Measurements from ENCODE around the gene CD22.

CD22 gene

GRCh38 chr19:35347930-35348298, 18.9 kb downstream of the CD22 start:
- H3K9me3 Mint-ChIP-seq: no peaks in the 10 kb centered on the region
- CTCF ChIA-PET: interaction anchor here (0.7 to 1.9 kb wide), 5 partner anchors 10 to 147 kb away, joined by 3 to 5 read pairs (median 5); partner anchors contain the start of gene FFAR3
- H3K27ac Mint-ChIP-seq: peak overlapping the region; percentile 61
- peaks cover 90% of the 10 kb centered on the region for H3K27me3 Mint-ChIP-seq
- no peaks in the 10 kb centered on the region for H3K36me3 Mint-ChIP-seq
- DNase-seq: no peak
- peak overlapping the region; percentile 4 for H3K4me3 Mint-ChIP-seq
- peaks cover 37% of the 10 kb centered on the region for H3K4me1 Mint-ChIP-seq

GRCh38 chr19:35348911-35349611, 20.1 kb downstream of the CD22 start:
- Mint-ChIP-seq H3K27me3 (peaks cover 86% of the 10 kb centered on the region), H3K4me3 (no peak overlapping the region), H3K27ac (no peak overlapping the region), H3K9me3 (no peaks in the 10 kb centered on the region), H3K4me1 (peaks cover 38% of the 10 kb centered on the region), H3K36me3 (no peaks in the 10 kb centered on the region)
- DNase-seq: peak; percentile 12
- CTCF ChIA-PET: interaction anchor here (1.1 to 1.8 kb wide), 3 partner anchors 9 to 146 kb away, joined by 3 to 9 read pairs (median 6); partner anchors contain the start of gene FFAR3

GRCh38 chr19:35349614-35350521, 20.9 kb downstream of the CD22 start:
- H3K4me1 Mint-ChIP-seq: peaks cover 38% of the 10 kb centered on the region
- no peaks in the 10 kb centered on the region for H3K9me3 Mint-ChIP-seq

GRCh38 chr19:35350591-35350990, 21.6 kb downstream of the CD22 start:
- no peak for DNase-seq
- peaks cover 76% of the 10 kb centered on the region for H3K27me3 Mint-ChIP-seq
- H3K27ac Mint-ChIP-seq: no peak overlapping the region
- no peak overlapping the region for H3K4me3 Mint-ChIP-seq
- H3K36me3 Mint-ChIP-seq: no peaks in the 10 kb centered on the region
- CTCF ChIA-PET: interaction anchor here (1.1 to 1.8 kb wide), 2 partner anchors 118 to 145 kb away, joined by 3 to 9 read pairs; no protein-coding TSS in a partner anchor
- no peaks in the 10 kb centered on the region for H3K9me3 Mint-ChIP-seq
- H3K4me1 Mint-ChIP-seq: peaks cover 38% of the 10 kb centered on the region

More at GRCh38 chr19:35349614-35350521, 20.9 kb downstream of the CD22 start:
- H3K27me3 Mint-ChIP-seq: peaks cover 78% of the 10 kb centered on the region
- peak; percentile 15 for DNase-seq
- CTCF ChIA-PET: interaction anchor here (1.1 to 1.8 kb wide), 3 partner anchors 118 to 145 kb away, joined by 3 to 9 read pairs (median 6); no protein-coding TSS in a partner anchor
- H3K27ac Mint-ChIP-seq: no peak overlapping the region
- H3K36me3 Mint-ChIP-seq: no peaks in the 10 kb centered on the region
- H3K4me3 Mint-ChIP-seq: no peak overlapping the region

- Mint-ChIP-seq H3K4me1 (peaks cover 28% of the 10 kb centered on the region), H3K9me3 (no peaks in the 10 kb centered on the region)
- CTCF ChIA-PET: interaction anchor here (1.1 to 7.0 kb wide), 5 partner anchors 13 to 143 kb away, joined by 3 to 95 read pairs (median 24); no protein-coding TSS in a partner anchor
Measured at GRCh38 chr19:35351411-35352176, 22.6 kb downstream of the CD22 start.

GRCh38 chr19:35352177-35352447, 23.1 kb downstream of the CD22 start:
- peaks cover 70% of the 10 kb centered on the region for H3K27me3 Mint-ChIP-seq
- peaks cover 23% of the 10 kb centered on the region for H3K4me1 Mint-ChIP-seq
- H3K36me3 Mint-ChIP-seq: no peaks in the 10 kb centered on the region
- H3K27ac Mint-ChIP-seq: no peak overlapping the region
- CTCF ChIA-PET: interaction anchor here (1.1 to 7.0 kb wide), 8 partner anchors 12 to 156 kb away, joined by 3 to 95 read pairs (median 8); no protein-coding TSS in a partner anchor
- H3K9me3 Mint-ChIP-seq: no peaks in the 10 kb centered on the region
- no peak for DNase-seq
- no peak overlapping the region for H3K4me3 Mint-ChIP-seq

More at GRCh38 chr19:35351411-35352176, 22.6 kb downstream of the CD22 start:
- H3K36me3 Mint-ChIP-seq: no peaks in the 10 kb centered on the region
- H3K27ac Mint-ChIP-seq: no peak overlapping the region
- no peak overlapping the region for H3K4me3 Mint-ChIP-seq
- peaks cover 75% of the 10 kb centered on the region for H3K27me3 Mint-ChIP-seq
- DNase-seq: peak; percentile 18

- H3K27ac Mint-ChIP-seq: no peak overlapping the region
- CTCF ChIA-PET: interaction anchor here (0.7 to 7.0 kb wide), 17 partner anchors 8 to 157 kb away, joined by 3 to 95 read pairs (median 6); partner anchors contain the start of gene KRTDAP
Measured at GRCh38 chr19:35352448-35353304, 23.7 kb downstream of the CD22 start.

GRCh38 chr19:35353635-35354034, 24.6 kb downstream of the CD22 start:
- CTCF ChIA-PET: interaction anchor here (1.2 to 7.0 kb wide), 14 partner anchors 8 to 157 kb away, joined by 3 to 95 read pairs (median 8); partner anchors contain the start of gene KRTDAP
- H3K9me3 Mint-ChIP-seq: no peaks in the 10 kb centered on the region

More at GRCh38 chr19:35352448-35353304, 23.7 kb downstream of the CD22 start:
- H3K4me1 Mint-ChIP-seq: peaks cover 19% of the 10 kb centered on the region
- no peaks in the 10 kb centered on the region for H3K9me3 Mint-ChIP-seq
- peak; percentile 77 for DNase-seq
- H3K36me3 Mint-ChIP-seq: no peaks in the 10 kb centered on the region
- H3K27me3 Mint-ChIP-seq: peaks cover 64% of the 10 kb centered on the region
- no peak overlapping the region for H3K4me3 Mint-ChIP-seq

GRCh38 chr19:35354898-35355297, 25.9 kb downstream of the CD22 start:
- Mint-ChIP-seq H3K27ac (no peak overlapping the region), H3K4me1 (peaks cover 15% of the 10 kb centered on the region), H3K4me3 (no peak overlapping the region), H3K9me3 (no peaks in the 10 kb centered on the region), H3K27me3 (peaks cover 42% of the 10 kb centered on the region), H3K36me3 (no peaks in the 10 kb centered on the region)
- CTCF ChIA-PET: interaction anchor here (1.4 to 7.0 kb wide), 4 partner anchors 108 to 140 kb away, joined by 3 to 95 read pairs (median 42); no protein-coding TSS in a partner anchor
- no peak for DNase-seq

More at GRCh38 chr19:35353635-35354034, 24.6 kb downstream of the CD22 start:
- no peak for DNase-seq
- no peaks in the 10 kb centered on the region for H3K36me3 Mint-ChIP-seq
- no peak overlapping the region for H3K27ac Mint-ChIP-seq
- peaks cover 19% of the 10 kb centered on the region for H3K4me1 Mint-ChIP-seq
- no peak overlapping the region for H3K4me3 Mint-ChIP-seq
- peaks cover 55% of the 10 kb centered on the region for H3K27me3 Mint-ChIP-seq

GRCh38 chr19:35355791-35356460, 26.9 kb downstream of the CD22 start:
- H3K4me3 Mint-ChIP-seq: no peak overlapping the region
- CTCF ChIA-PET: interaction anchor here (1.4 to 7.0 kb wide), 3 partner anchors 112 to 139 kb away, joined by 3 to 95 read pairs (median 59); no protein-coding TSS in a partner anchor
- no peaks in the 10 kb centered on the region for H3K9me3 Mint-ChIP-seq
- H3K4me1 Mint-ChIP-seq: peaks cover 15% of the 10 kb centered on the region
- H3K27me3 Mint-ChIP-seq: peaks cover 32% of the 10 kb centered on the region
- no peaks in the 10 kb centered on the region for H3K36me3 Mint-ChIP-seq
- no peak for DNase-seq
- no peak overlapping the region for H3K27ac Mint-ChIP-seq

GRCh38 chr19:35357867-35358573, 29.0 kb downstream of the CD22 start, which contains the start of gene FFAR3:
FFAR3 (plus strand) TSS chr19:35358460; CDS start chr19:35358891, 431 bp downstream.
- H3K4me3 Mint-ChIP-seq: no peak within 1 kb of the TSS
- DNase-seq: no peak
- CTCF ChIA-PET: interaction anchor here (0.9 to 7.0 kb wide), 6 partner anchors 9 to 139 kb away, joined by 3 to 95 read pairs (median 4); partner anchors contain the start of gene FFAR1
- no peaks in the 10 kb centered on the region for H3K9me3 Mint-ChIP-seq
- H3K4me1 Mint-ChIP-seq: peaks cover 10% of the 10 kb centered on the region
- no peaks in the 10 kb centered on the region for H3K36me3 Mint-ChIP-seq
- H3K27me3 Mint-ChIP-seq: peaks cover 34% of the 10 kb centered on the region
- H3K27ac Mint-ChIP-seq: no peak within 1 kb of the TSS

All from activated naive CD4-positive, alpha-beta T cell treated with anti-CD3 and anti-CD28 coated beads, Interleukin-2, amount 10 ng/mL, durations not matched to agents 7 days and 5 days (primary cell).